ENCODE results near the gene ISX.

The ISX gene

DNA sequence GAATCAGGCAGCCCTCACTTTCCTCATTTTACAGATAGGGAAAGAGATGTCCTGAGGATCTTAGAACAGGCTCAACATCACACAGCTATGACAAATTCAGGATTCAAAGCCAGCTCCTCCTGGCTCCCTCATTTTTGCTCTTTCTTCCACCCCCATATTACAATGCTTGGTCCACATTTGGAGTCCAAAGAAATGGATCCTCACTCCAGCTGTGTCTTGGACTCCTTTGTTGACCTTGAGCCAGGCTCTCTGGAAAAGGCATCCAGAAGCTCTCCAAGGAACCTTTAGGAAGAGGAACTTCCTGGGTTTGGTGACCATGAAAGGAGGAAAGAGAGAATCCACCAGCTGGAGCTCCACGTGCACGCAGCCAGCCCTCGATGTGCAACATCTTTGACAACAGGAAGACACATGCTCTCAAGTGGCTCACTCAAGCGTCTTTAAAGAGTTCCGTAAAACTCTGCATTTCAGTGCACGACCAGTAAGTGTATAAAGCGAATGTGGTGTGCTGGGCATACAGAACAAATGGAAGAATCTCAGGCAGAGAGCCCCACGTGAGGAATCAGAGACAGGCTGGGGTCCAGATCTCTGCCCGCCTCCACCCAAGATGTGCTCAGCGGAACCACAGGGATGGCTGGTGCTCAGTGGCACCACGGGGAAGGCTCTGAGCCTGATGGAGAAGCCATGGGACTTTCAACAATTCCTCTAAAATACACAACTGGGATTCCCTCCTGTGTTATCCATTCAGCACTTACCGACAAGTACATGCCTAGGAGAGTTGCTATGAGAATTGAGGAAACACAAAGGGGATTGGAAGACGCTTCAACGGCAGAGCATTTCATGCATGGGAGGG, 48.4 kb downstream of the ISX start:
- DNase-seq = no peak

DNA sequence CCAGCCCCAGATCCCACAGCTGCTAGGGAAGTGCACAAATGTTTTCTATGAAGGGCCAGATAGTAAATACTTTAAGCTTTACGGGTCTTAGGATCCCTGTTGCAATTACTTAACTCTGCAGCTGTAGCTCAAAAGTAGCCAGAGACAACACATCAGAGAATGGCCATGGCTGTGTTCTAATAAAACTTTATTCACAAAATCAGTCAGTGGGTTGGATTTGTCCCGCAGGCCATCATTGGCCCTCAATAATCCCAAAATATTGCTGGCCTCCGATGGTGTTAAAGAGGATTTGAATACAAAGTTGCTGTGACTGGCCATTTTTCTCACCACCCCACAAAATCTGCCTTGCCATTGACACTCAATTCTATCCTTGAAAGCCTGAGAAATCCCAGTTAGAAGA, 49.6 kb downstream of the ISX start:
- no peak for DNase-seq

DNA sequence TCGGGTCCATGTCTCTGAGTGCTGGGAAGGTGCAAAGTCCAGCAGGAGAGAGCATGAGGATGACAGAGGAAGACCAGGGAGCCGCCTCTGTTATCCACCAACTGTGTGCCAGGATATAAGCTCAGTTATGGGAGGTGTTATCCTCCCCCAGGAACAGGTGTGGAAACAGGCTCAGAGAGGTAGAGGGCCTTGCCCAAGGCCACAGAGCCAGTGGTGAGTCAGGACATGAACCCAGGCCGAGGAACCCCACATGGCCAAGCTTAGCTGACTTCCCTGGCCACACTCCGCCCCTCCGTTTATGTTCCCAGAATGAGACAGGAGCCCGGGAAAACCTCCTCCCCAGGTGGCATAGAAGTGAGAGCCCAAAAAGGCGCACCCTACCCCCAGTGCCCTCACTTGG, 50.3 kb downstream of the ISX start:
- DNase-seq = no peak

DNA sequence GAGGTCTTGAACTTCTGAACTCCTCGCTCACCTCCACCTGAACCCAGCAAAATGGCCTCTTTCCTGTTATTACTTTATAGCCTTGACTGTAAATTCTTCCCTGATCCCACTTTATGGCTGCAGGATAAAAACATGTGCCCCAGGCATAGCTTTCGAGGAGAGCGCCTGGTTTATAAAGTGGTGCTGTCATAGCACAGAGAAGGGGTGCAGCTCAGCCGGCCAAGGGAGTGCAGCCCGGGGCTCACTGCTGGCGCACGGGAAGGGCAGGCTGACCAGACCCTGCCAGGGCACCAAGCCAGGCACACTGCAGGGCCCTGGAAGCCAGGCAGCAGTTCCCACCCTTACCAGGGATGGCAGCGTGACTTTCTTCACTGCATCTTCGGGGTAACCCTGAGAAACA, 50.9 kb downstream of the ISX start:
- no peak for DNase-seq

DNA sequence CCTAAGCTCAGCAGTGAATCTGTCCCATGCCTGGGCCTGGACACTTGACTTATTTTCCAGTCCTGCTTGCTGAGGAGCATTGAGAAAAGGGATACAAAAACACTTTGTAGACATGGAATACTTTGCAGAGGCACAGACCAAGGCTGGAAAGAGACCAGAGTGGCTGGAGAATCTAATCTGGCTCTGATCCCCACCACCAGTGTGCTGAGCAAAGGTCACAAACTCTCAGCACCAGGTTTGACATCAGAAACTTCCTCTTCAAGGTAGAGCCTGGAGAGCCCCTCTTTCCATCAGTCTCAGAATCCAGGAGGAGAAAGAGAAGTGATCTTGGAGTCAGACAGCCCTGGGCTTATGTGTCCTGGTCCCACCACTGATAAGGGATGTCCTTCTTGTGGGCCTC, 53.5 kb downstream of the ISX start:
- no peak for DNase-seq

DNA sequence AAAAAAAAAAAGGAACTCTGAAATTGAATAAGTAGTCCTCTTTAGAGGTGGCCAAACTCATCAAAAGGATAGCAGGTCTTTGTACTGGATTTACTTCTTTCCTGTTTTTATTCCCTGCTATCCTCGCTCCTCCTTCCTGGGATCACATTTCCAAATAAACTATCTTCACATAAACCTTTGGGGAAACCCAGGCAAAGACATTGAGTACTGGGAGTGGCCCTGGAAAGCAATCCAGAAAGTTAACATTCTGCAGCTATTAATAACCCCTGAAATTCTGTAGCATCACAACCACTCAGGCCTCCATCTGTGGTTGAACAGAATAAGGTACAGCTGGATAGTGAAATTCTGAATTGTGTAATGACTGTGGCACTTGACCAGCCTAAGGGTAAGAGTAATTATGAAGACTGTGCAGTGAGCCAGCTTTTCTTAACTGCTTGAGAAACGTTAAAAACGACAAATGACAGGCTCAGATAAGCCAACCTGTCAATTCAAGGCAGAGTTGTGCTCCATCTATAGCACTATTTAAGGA, 58.8 kb downstream of the ISX start:
- no peak for DNase-seq

DNA sequence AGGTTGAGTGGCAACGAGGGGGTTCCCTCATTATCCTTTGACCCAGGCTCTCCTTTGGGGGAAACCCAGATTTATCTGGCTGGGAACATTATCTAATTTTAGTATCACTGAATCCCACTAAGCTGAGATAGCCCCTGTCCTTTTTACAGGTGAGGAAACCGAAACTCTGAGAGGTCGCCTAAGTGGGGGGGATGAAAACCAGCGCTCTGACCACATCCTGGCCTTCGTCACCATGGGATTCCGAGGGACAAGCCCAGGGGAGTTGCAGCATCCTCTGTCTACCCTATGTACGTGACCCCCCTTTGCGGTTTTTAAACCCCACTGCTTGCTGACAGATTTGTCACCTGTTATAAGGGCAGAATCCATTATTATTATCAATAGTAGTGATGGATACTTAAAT, 61.0 kb downstream of the ISX start:
- DNase-seq = no peak

DNA sequence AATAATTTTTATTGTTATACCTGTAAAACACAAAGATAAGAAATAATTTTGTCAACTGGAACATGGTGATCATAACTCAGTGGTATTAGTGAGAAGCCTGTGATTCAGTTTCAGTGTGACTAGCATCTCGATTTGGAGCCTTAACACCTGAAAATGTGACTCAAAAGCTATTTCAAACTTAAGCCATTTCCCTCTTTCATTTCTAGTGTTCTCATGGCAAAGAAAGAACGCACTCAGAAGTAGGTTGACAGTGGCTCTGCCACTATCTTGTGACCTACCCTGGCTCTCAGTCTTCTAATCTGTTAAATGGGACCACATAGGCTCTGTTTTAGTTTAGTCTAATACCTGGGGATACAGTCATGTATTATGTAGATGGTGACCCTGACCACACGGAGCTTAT, 62.7 kb downstream of the ISX start:
- no peak for DNase-seq

DNA sequence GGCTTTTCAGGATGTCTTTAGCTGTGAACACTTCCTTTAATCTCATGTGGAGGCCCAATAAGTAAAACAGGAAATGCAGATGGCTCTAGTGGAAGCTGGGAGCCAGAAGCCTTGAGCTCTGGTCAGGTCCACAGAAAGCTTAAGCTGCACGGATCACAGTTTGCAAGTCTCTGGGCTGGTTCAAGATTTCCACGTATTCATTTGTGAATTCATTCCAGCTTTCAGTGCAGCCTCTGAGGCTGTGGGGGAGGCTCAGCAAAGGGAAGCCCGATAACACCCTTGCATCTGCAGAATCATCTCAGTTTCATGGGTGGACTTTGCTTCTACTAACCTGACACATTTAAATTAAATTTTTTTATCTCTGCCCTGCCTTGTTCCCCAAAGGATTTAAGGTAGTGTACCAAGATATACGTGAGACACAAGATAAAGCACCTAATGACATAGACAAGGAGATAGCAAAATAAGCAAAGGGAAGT, 65.6 kb downstream of the ISX start:
- DNase-seq = no peak

DNA sequence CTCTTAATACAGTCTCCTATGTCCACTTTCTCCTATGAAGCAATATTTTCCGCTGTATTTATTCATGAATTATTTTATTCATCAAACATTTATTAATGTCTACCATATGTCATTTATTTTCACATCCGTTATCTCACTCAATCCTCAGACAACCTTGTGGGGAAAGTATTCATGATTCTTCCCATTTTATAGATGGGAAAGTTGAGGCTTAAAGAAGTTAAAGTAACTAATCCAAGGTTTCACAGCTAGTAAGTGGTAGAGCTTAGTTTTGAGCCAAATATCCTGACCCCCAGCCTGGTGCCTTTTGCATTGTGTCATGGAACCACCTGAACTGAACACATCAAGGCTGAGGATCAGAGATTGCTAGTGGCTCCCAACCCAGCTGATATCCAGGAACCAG, 66.6 kb downstream of the ISX start:
- no peak for DNase-seq

DNA sequence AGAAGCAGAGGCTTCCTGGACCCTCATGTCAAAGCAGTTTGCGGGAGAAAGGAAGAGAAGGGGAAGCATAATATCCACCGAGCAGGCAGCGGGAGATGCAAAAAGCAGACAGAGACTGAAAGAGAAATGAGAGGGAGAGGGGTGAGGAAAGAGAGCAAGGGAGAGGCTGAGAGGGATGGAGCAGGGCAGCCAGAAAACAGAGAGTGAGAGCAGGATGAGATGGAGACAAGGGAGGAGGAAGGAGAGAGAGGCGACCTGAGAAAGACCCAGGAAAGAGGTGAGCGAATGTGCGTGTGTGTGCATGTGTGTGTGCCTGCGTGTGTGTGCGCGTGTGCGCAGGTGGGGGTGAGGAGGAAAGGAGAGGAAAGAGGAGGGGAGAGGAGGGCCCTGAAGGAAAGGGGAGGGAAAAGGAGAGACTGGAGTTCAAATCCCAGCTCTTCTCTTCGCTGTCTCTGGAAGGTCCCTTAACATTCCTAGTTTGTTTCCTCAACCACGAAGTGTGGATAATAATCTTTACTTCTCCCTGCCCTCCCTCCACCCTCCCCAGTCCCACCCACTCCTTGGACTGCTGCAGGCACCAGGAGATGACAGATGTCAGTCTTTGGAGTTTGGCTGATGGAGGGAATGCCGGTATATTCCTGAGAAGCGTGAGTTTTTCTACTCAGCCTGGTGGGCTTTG, 67.9 kb downstream of the ISX start:
- DNase-seq = no peak

DNA sequence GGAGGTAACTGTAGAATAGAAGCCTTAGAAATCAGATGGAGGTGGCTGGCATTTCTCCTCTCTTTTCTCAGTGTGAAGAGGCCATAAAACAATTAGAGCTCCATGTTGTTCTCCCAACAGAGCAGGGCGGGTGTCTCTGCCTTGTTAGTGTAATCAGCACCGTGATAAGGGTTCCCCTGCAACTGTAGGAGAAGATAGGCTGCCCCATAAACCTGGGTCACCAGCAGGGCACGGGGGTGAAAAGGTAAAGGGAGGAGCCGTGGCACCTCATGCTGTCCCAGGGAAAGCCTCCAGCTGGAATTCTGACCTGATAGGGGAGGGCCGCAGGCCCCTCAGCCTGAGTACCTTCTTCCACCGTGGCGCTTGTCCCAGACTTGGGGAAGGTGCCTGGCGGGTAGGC, 68.7 kb downstream of the ISX start:
- no peak for DNase-seq

DNA sequence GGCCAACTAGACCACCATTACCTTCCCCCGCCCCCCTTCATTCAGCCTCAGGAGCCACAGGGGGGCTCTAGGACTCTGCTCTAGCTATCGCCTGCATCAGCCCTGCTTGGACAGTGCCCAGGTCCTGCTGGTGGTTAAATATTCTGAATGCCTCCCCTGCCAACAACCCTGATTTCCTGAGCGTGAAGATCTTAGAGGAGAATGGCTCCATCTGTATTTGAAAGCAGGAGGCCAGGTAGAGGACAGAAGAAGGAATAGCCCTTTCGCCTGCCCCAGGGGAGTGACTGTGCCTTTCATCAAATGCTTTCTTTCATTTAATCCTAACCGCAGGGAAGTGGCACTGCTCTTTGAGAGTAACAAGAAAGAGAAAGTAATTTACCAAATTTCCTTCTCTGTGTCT, 69.2 kb downstream of the ISX start:
- no peak for DNase-seq
